ENCODE results near the gene MYPN. TPM values are rescaled to one million over a fixed set of nuclear protein-coding genes. Genes with fewer than 3 reads are reported as not detected.

MYPN gene, protein sequence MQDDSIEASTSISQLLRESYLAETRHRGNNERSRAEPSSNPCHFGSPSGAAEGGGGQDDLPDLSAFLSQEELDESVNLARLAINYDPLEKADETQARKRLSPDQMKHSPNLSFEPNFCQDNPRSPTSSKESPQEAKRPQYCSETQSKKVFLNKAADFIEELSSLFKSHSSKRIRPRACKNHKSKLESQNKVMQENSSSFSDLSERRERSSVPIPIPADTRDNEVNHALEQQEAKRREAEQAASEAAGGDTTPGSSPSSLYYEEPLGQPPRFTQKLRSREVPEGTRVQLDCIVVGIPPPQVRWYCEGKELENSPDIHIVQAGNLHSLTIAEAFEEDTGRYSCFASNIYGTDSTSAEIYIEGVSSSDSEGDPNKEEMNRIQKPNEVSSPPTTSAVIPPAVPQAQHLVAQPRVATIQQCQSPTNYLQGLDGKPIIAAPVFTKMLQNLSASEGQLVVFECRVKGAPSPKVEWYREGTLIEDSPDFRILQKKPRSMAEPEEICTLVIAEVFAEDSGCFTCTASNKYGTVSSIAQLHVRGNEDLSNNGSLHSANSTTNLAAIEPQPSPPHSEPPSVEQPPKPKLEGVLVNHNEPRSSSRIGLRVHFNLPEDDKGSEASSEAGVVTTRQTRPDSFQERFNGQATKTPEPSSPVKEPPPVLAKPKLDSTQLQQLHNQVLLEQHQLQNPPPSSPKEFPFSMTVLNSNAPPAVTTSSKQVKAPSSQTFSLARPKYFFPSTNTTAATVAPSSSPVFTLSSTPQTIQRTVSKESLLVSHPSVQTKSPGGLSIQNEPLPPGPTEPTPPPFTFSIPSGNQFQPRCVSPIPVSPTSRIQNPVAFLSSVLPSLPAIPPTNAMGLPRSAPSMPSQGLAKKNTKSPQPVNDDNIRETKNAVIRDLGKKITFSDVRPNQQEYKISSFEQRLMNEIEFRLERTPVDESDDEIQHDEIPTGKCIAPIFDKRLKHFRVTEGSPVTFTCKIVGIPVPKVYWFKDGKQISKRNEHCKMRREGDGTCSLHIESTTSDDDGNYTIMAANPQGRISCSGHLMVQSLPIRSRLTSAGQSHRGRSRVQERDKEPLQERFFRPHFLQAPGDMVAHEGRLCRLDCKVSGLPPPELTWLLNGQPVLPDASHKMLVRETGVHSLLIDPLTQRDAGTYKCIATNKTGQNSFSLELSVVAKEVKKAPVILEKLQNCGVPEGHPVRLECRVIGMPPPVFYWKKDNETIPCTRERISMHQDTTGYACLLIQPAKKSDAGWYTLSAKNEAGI (N-terminal part only)
- total RNA-seq, result under 1 TPM in 1 of 4 donors, not detected in 3; 0.16 TPM

DNA sequence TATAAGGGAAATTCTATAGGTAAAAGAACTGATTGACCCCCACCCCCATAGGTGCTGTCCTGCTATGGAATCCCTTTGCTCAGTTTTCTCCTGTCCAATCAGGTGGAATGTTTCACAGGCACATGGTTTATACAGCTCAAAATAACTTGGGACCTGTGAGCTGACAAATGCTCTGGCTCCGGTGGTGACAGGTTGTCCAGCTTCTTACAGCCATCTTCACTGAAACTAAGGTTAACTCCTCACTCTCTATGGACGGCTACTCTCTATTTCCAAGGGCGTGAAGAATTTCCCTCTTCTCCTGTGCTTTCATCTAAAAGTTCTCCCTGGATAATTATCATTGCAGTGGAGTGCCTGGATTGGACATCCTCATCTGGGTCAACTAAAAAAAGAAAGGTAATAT, at the start of gene MYPN:
TSS of gene MYPN (plus strand) at position 158 of the 400 bp plus-strand sequence. CDS start 11,951 bp downstream, outside the sequence.
- H3K27me3 ChIP-seq, result no peaks in the 10 kb centered on the region
- no peaks in the 10 kb centered on the region for H3K9me3 ChIP-seq
- no peaks in the 10 kb centered on the region for H3K36me3 ChIP-seq
- H3K27ac ChIP-seq, result no peak within 1 kb of the TSS
- H3K4me1 ChIP-seq, result no peaks in the 10 kb centered on the region
- no peak within 1 kb of the TSS for H3K4me3 ChIP-seq
- whole genome bisulfite sequencing, result 85% methylated on average over 3 of the region's 3 CpGs
- TF ChIP-seq POLR2A (IDR thresholded peaks at IDR 0.05) (no peak), POLR2AphosphoS5 (IDR thresholded peaks at IDR 0.05) (no peak), EP300 (IDR thresholded peaks at IDR 0.05) (no peak)
- TF ChIP-seq, protein P1, sequence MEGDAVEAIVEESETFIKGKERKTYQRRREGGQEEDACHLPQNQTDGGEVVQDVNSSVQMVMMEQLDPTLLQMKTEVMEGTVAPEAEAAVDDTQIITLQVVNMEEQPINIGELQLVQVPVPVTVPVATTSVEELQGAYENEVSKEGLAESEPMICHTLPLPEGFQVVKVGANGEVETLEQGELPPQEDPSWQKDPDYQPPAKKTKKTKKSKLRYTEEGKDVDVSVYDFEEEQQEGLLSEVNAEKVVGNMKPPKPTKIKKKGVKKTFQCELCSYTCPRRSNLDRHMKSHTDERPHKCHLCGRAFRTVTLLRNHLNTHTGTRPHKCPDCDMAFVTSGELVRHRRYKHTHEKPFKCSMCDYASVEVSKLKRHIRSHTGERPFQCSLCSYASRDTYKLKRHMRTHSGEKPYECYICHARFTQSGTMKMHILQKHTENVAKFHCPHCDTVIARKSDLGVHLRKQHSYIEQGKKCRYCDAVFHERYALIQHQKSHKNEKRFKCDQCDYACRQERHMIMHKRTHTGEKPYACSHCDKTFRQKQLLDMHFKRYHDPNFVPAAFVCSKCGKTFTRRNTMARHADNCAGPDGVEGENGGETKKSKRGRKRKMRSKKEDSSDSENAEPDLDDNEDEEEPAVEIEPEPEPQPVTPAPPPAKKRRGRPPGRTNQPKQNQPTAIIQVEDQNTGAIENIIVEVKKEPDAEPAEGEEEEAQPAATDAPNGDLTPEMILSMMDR (IDR thresholded peaks at IDR 0.05), result no peak
- no peak for DNase-seq (ENCODE audit: low spot score in 2 of 2)

DNA sequence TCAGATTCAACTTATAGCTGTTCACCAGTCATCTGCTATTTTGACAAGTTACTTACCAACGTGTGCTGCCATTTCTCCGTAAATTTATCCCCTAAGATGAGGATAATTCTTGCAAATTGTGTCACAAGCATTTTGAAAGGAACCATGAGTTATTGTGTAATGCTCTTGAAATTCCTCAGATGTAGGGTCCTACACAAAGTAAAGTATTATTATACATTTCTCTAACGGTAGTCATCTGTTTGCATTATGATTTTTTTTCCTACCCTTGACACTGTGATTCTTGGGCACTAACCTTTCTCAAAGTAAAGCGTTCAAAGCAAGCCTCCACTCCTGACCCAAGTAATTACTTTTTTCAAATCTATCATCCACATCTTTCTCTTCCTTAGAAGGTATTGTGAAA, 42.3 kb upstream of the MYPN start:
- Histone ChIP-seq H3K27ac (no peak overlapping the region), H3K36me3 (peaks cover 8% of the 10 kb centered on the region), H3K9me3 (no peaks in the 10 kb centered on the region), H3K27me3 (no peaks in the 10 kb centered on the region), H3K4me3 (no peak overlapping the region), H3K4me1 (peaks cover 8% of the 10 kb centered on the region)
- 64% methylated on average over 4 of the region's 4 CpGs for WGBS
- no peak for DNase-seq (ENCODE audit: low spot score in 2 of 2)
- TF ChIP-seq EP300 (IDR thresholded peaks at IDR 0.05) (no peak), POLR2AphosphoS5 (IDR thresholded peaks at IDR 0.05) (no peak)

DNA sequence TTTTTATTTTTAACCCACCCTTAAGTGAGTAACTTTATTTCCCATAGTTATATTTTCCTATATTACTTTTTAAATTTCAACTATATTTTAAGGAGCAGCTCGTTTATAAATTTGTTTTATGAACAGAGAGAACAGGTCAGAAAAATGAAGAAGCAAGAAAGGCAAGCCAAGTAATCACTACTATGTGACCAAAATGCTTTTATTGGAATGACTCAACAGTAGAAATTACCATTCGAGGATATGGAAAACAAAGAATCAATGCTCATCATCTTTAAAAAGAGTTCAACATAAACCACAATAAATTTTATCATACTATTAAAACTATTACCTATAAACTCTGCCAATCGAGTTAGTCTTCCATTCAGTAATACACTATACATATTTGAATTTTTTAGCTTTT, 41.8 kb upstream of the MYPN start:
- Histone ChIP-seq H3K9me3 (no peaks in the 10 kb centered on the region), H3K36me3 (peaks cover 8% of the 10 kb centered on the region), H3K27ac (no peak overlapping the region), H3K4me1 (peaks cover 13% of the 10 kb centered on the region), H3K27me3 (no peaks in the 10 kb centered on the region), H3K4me3 (no peak overlapping the region)
- 74% methylated on average over 3 of the region's 3 CpGs for WGBS
- TF ChIP-seq EP300 (IDR thresholded peaks at IDR 0.05) (no peak), POLR2AphosphoS5 (IDR thresholded peaks at IDR 0.05) (no peak), POLR2A (IDR thresholded peaks at IDR 0.05) (no peak)
- TF ChIP-seq, protein P1 (IDR thresholded peaks at IDR 0.05), result no peak
- no peak for DNase-seq (ENCODE audit: low spot score in 2 of 2)

DNA sequence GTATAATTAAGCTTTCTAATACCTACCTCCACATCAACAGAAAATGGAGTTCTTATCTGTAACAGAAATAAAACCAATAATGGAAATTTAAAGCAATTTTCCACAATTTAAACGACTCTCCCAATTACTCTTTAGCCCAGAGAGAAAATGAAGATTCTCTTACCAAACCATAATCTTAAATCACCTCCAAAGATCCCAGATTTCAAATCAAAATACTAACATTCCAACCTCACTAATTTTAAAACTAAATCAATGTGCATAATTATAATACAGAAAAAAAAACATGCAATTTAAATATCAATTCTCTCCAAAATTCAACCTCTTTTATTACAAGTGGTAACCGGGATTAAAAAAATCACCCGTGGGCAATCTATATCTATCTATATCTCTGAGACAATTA, 35.7 kb upstream of the MYPN start:
- 11% methylated on average over 3 of the region's 3 CpGs for WGBS

More for the DNA sequence above, 35.7 kb upstream of the MYPN start:
- peaks cover 34% of the 10 kb centered on the region for H3K4me1 ChIP-seq
- TF ChIP-seq EP300 (IDR thresholded peaks at IDR 0.05) (no peak), POLR2A (IDR thresholded peaks at IDR 0.05) (no peak), POLR2AphosphoS5 (IDR thresholded peaks at IDR 0.05) (no peak)
- TF ChIP-seq, protein P1 (IDR thresholded peaks at IDR 0.05), result no peak
- no peak for DNase-seq (ENCODE audit: low spot score in 2 of 2)
- peaks cover 4% of the 10 kb centered on the region for H3K36me3 ChIP-seq
- peak overlapping the region; percentile 77 for H3K4me3 ChIP-seq
- H3K9me3 ChIP-seq, result no peaks in the 10 kb centered on the region
- no peak overlapping the region for H3K27ac ChIP-seq
- no peaks in the 10 kb centered on the region for H3K27me3 ChIP-seq

All from suprapubic skin (tissue), 4 donors.